HEK293T (cell line): ENCODE measurements around the gene IL18R1.

ENCODE experiments used
- SUZ12 ChIP-seq: fragments of 450-650 bp; IDR thresholded peaks from 2 replicates; pipeline ENCODE4 v1.6.1; 2016; ENCODE audit warnings: mild to moderate bottlenecking
- ZNF384 ChIP-seq: fragments of 450-650 bp; IDR thresholded peaks from 2 replicates; pipeline ENCODE4 v1.6.1; 2016

DNA sequence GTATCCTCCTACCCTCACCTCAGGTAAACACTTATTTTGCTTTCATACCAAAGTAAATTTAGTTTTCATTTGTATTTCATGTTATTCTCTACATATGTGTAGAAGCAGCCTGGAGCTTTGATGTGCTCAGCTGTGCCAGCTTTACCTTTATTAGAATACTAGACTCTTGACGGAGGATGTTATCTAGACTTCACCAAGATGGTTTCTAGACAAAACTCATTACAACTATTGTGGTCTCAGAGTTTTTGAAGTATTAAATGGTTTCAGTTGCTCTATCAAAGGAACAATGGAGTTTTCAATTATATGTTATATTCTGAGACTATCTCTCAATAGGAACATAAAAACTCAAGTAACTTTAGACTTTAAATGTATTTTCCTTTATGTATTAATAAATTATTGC, 62.4 kb downstream of the IL18R1 start:
- TF ChIP-seq SUZ12: no peak
- no peak for TF ChIP-seq ZNF384
